Activated T-cell treated with anti-CD3 and anti-CD28 coated beads for 1 hour (primary cell): ENCODE data around the gene TLR5.

ENCODE experiments used
- DNase-seq: peaks from one replicate; pipeline ENCODE4 v3.0.0-alpha.2; 2020; ENCODE audit warnings: low read depth

The TLR5 gene

DNA sequence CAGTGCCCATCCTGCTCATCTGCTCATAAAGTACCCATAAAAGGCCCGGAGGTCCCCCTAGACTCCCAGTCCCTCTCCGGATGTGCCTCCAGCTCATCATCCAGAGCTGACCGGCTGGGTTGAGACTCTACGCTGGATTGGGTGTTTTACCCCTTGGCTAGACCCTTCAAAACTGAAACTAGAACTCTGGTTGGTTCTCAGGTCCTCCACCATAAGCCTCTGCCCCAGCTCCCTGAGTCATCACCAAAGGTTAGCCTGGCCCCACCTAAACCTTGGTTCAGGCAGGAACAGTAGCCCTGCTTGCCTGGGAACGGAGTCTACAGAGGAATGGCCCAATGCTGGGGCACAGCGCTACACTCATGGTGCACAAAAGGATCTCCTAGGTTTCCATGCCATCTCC, 75.1 kb downstream of the TLR5 start:
- no peak for DNase-seq

DNA sequence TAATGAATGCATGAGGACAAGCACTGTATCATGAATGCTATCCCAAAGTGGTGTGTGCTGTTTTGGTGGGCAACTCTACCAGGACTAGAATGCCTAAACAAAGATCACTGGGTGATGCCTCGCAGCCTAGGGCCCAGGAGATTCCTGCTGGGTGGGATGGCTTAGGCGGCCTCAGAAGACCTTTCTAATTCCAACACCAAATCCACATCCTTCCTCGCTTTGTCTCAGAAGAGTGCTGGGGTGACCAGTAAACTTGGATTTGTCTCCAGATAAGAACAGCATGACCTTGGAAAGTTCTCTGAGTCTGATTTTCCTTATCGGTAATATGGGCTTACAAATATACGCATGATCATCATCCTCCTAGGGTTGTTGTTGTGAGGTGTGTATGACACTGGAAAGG, 76.6 kb downstream of the TLR5 start:
- no peak for DNase-seq

DNA sequence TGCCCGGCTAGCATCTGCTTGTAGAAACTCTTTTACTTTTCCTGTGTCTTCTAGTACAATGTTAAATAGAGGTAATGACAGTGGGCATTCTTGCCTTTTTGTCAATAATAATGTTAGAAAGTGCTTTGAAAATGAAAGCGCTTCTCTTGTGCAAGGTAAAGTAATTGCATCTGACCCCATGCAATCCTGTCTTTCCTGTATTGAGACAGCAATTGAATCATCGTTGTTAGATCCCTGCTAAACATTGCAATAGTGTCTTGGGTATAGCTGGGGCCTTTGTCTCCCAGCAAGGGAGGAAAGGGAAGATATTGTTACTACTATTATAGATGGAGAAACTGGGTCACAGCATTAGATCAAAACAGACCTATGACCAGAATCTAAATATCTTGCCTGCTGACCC, 80.9 kb downstream of the TLR5 start:
- DNase-seq = no peak

DNA sequence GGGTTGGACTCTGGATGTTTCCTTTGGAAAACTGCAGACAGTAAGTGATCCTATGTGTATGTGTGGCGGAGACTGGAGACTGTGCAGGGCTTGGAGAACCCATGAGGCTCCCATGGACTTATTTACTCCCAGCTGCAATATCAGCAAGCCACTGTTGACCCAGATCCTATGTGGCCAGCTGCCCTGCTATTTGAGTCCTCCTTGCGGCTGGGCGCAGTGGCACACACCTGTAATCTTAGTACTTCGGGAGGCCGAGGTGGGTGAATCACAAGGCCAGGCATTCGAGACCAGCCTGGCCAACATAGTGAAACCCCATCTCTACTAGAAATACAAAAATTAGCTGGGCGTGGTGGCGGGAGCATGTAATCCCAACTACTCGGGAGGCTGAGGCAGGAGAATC, 83.5 kb downstream of the TLR5 start:
- DNase-seq = no peak
